ENCODE data around the gene FOXO3.

FOXO3 gene

DNA sequence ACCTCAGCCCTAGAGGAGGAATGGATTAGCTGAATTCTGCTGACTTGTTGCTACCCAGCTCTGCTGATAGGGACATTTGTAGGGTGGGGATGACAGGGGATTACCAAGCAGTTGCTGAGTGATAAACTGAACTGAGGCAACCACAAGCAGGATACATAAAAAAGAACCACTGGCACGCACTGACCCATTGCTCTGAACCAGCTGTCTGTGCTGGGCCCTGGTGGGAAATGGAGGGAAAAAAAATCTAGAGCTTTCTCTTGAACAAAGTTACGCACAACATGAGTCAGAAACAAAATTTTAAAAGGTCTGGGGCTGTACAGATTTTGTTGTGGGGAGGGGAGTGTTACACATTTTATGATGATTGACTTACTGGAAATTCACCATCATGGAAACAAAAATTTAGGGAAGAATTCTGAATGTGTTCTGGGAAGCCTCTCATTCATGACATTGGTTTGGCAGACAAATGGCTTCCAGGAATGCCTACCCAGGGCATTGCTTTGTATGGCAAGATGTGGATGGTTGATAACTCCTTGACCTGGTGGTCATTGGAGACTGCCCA lies 37.7 kb downstream of the FOXO3 start:
- peak; percentile 32 for DNase-seq

DNA sequence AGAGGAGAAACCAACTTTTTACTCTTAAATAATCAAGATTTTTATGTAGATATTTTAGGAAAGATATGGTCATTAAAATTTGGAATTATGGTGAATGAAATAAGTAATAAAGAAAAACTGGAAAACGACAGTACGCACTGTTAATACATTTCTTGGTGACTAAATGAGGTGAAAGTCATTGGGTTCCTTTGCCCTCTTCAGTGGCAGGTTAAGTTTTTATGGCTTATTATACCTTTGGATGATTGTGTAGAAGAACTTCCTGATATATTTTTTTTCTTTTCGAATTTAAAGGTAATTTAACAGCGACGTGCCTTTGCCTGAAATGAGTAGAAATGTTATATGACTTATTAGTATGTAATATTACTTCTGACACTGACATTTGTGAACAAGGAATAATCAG lies 43.4 kb downstream of the FOXO3 start:
- DNase-seq: no peak

DNA sequence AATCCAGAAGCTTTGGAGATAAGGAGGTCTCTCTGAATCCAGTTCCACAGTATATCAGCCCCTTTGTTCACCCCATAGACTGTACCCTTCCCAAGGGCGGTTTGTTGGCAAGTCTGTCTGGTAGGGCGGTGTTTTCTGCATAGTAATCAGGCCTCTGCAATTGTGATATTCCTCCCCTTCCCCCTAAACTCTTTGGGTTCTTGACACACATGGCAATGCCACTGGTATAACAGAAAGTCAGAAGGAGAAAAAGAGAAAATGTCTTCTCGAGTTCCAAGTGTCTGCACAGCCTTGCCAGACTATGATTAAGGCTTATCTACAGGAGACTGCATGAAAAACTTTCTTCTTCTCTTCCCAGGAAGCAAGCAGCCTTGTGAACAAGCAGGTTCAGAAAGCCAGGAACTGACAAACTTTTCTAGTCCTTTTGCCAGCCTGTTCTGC lies 45.6 kb downstream of the FOXO3 start:
- no peak for DNase-seq

DNA sequence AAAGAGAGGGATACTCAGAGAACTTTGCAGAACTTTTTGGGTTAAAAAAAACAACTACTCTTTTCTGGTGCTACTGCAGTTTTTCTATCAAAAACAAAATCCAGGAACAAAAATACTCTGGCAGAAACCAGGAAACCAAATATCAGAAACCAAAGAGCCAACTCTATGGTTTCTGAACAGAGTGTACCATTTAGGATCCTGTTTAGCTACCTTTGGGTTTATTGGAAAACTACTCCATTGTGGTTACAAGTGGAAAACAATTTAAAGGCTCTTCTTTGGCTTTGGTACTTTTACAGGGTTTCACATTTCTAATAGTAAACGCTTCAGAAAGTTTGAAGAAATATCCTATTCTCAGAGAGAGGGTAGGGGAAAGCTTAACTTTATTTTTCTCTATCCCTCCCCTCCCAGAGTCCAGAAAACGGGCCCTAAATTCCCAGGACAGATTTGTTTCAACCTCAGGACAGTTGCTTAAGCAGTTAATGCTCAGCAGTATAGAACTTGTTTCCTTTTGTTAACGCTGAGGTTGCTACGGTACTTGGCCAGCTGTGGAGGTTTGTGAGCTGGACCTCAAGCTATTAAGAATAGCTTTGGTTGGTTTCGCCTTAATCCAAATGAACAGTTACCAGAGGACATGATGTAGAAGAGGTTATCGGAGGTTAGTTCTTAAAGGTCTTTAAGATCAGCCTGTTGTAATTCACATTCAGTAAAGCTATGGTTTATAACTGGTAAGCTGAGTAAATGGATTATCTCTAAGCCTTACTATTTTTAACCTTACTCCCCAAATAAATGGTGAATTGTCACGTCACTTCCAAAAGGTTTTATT lies 47.9 kb downstream of the FOXO3 start:
- no peak for DNase-seq

DNA sequence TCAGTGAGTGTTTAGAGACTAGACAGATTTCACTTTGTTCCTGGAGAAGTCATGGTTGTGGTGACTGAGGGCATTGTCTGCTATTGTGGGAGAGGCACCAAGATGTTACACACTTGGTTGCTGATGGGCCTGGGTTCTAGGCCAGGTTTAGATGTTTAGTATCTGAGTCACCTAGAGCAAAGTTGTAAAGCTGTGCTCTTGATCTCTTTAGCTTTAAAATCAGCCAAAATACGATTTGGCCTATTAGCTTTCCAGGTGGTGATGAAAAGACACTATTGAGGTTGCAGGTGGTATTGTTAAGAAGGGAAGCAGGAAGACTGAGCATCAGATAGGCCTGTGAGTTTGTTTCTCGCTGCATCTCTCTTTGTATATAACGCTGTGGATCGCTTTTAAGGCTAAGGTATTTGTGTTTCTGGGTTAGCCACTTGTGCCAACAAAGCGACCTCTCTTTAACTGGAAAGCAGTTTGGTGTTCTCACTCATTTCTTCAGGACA lies 48.6 kb downstream of the FOXO3 start:
- DNase-seq: no peak

DNA sequence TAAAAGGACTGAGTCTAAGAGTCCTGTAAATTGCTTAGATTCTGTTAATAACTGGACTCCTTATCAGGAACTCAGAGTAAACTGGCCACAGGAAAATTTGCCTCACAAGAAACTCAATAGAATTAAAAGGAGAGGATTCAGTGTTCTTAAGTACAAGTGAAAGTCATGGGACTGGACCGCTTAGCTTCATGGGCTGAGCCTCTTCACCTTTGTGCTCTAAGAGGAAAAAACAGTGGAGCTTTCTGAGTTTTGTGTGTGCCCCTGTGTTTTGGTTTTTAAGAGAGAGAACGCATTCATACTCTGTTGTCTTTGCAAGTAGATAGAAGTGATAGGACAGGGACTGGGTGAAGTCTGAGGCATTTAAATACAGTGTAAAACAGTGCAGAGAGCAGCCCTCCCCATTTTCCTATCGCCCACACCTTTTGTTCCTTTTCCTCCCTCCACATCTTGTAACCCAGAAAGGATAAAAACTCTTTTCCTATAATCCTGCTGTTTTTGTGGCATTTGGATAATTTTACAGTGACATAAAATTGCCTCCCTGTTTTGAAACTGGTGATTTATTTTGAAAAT lies 49.6 kb downstream of the FOXO3 start:
- no peak for DNase-seq

DNA sequence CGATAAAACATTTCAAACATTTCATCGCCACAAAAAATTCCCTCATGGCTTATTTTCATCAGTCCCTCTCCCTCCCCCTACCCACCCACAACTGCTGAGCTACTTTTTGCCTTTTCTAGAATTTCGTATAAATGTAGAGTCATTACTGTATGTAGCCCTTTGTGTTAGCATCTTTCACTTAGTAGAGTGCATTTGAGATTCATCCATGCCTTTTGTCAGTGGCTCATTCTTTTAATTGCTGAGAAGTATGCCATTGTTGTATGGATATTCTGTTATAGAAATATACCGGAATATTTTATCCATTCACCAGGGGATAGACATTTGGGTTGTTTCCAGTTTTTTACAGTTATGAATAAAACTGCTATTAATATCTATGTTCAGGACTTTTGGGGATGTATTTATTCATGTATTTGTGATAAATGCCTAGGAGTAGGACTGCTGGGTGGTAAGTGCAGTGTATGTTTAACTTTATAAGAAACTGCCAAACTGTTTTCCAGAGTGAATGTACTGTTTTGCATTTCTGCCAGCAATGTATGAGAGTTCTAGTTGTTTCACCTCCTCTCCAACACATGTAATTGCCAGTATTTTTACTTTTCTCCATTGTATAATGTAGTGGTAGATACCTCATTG lies 50.4 kb downstream of the FOXO3 start:
- DNase-seq: no peak

DNA sequence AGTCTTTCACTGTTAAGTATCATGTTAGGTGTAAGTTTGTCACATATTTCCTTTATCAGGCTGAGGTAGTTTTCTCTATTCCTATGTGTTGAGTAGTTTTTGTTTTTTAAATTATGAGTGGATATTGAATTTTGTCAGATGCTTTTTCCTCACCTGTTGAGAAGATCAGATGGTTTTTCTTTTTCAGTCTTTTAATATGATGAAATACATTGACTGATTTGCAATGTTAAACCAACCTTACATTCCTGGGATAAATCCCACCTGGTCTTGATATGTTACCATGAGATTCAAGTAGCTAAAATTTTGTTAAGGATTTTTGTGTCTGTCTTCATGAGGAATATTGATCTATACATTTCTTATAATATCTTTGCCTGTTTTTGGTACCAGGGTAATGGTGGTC lies 52.1 kb downstream of the FOXO3 start:
- no peak for DNase-seq

DNA sequence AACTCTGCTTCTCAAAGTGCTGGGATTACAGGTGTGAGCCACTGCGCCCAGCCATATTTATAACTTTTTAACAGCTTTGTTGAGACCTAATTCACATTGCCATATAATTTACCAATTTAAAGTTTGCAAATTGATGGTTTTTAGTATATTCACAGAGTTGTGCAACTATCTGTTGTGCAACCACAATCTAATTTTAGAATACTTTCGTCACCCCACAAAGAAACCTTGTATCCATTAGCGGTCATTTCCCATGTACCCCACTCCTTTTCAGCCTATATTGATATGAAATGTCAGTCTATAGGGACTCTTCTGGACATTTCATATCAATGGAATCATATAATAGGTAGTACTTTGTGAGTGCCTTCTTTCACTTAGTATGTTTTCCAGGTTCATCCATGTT lies 55.8 kb downstream of the FOXO3 start:
- DNase-seq: no peak

DNA sequence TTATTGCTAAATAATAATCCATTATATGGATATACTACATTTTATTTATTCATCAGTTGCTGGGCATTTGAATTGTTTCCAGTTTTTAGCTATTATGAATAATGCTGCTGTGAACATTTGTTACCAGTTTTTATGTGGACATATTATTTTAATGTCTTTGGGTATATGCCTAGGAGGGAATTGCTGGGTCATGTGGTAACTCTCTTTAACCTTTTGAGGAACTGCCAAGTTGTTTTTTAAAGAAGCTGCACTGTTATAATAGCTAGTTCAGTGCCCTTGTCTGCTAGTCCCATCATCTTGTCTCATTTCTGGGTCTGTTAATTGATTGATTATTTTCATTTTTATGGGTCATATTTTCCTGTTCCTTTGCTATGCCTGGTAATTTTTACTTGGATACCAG lies 56.3 kb downstream of the FOXO3 start:
- DNase-seq: no peak

DNA sequence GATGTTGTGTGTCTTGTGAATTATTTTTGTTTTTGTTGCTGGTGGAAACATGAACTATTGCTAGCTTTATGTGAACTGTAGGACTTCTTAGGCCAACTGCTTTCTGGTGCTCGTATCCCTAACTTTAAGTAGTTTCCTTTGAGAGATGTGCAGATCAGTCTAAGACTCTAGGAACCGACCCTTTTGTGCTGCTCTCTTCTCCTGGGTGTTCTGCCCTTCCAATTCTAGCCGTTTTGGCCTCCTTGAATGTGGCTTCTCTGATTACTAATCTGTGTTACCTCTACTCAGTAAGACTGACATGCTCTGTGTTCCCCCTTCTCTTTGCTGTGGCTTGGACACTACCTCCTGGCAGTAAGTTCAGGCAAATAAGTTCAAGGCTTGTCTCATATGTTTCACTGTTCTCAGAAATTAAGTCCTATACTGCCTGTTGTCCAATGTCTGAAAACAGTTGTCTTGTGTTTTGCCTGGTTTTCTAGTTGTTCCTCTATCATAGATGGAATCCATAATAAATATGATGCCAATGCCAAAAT lies 58.0 kb downstream of the FOXO3 start:
- DNase-seq: no peak

DNA sequence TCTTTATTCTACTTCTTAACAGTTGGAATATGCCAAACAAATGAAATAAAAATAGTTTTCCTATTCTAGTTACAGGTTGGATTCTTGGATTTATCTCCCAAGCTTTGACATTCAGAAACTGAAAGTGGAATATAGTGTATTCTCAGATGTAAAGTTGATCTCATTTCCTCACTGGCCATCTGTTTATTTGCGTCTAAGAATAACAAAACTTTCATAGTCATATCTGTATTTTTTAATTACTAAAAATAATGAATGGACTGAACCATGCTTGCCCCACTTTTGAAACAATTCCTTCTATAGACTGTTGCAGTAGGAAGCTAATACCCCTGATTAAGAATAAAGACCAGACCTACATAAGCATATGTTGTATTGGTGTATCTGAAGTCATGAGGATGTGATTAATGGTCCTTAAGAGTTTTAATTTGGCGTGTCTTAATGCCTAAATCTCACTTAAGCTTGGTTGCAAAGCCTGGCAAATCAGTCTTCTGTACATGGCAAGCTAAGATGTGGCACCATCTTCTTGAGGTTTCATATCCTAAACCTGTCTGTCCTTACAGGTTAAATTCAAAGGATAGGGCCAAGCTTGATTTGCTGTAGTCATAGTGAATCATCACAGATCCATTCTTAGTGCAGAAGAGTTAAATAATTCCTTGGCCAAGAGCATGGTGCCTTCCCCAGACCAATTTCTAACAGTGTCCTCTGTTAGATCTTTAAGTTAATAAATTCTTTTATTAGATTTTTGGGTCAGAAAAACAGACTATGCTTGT lies 58.9 kb downstream of the FOXO3 start:
- no peak for DNase-seq

DNA sequence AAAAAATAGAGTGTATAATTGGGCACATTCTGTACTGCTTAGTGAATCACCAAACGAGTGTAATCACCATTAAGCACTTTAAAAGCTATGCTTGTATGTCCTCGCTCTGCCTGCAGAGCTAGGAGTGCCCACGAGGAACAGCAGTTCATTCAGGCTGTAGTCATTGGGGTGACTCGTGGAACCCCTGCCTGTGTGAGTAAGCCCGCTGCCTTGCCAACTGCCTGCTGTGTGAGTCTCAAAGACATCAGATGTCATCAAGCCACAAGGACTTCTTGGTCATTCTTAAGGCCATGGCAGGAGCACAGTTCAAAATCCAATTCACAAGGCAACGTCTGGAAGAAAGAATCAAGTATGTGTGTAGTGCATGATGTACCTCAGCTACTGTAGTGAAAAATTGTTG lies 60.4 kb downstream of the FOXO3 start:
- no peak for DNase-seq

DNA sequence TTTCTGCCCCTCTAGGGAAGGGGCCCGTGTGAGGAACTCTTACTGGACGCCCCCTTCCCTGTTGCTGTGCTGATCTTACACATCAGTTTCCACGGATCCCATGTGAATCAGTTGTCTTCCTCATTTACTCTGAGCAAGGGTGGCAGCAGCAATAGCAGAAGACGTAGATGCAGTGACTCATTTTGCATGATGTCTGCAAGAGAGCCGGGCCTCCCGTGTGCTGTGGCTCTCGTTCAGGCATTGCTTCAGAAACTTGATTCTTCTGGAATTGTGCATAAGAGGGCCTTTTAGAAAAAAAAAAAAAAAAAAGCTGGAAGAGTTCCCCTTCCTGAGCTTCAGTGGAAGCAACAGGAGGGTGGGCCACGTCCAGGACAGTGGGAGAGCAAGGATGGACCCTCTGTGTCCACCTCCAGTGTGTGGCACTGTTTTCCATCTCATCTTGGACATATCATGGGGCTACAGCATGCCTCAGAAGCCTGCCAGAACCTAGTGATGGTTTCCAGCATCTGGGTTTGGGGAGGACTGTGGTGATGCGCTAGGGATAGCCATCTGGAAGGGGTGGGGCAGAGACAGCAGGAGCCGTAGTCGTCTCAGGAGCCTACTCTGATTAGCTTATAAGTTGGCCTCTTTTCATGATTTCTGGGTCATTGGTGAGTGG lies 62.1 kb downstream of the FOXO3 start:
- no peak for DNase-seq

DNA sequence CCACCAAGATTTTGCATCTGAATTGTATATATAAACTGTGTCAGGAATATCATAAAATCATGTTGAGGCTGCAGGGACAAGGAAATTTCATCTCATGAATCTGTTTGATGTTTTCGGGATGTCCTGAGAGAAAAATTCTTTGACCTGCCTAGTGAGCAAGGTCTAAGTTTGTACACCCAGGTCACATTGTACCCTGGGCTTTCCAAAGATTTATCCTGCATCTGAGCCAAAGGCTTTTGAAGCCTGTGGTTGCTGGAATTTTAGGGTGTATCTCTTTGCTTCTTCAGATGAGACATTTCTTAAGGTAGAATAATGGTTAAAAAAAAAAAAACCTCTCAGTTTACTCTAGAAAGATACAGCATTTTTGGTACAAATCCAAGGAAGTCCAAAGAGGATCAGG lies 63.3 kb downstream of the FOXO3 start:
- DNase-seq: no peak

DNA sequence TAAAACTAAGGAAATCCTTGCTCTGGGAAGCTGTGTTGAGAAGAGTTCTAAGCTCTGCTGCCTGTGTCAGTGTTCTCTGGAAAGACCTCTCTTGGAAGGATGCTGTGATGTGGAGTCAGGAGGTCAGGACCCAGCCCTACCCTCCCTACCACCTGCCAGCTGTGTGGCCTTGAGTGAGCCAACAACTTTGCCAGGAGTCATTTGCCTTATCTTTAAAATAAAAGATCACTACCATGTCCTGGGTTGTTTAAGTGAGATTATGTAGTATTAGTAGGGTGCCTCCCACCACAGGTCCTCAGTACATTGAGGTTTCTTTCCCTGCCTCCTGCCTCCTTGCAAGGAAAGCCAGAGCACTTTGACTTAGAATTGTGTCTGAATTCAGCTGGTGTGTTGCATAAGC lies 64.9 kb downstream of the FOXO3 start:
- no peak for DNase-seq

DNA sequence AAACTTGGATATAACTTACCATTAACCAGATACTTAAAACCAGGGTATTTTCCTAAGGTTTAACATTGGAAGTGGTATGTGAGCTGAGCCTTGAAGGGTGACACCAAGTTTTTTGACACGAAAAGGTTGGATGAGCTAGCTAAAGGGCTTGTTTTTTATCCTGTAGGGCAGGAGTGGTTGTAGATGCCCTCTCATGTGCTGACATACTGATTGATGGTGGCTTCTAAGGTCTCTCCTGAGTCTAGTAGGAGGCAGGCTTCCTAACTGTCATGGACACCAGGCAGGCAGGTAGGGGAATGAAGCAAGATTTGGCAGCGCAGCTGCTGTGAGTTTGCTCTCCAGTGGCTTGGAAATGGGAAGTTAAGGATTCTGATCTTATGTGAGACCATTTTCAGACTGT lies 66.1 kb downstream of the FOXO3 start:
- no peak for DNase-seq

DNA sequence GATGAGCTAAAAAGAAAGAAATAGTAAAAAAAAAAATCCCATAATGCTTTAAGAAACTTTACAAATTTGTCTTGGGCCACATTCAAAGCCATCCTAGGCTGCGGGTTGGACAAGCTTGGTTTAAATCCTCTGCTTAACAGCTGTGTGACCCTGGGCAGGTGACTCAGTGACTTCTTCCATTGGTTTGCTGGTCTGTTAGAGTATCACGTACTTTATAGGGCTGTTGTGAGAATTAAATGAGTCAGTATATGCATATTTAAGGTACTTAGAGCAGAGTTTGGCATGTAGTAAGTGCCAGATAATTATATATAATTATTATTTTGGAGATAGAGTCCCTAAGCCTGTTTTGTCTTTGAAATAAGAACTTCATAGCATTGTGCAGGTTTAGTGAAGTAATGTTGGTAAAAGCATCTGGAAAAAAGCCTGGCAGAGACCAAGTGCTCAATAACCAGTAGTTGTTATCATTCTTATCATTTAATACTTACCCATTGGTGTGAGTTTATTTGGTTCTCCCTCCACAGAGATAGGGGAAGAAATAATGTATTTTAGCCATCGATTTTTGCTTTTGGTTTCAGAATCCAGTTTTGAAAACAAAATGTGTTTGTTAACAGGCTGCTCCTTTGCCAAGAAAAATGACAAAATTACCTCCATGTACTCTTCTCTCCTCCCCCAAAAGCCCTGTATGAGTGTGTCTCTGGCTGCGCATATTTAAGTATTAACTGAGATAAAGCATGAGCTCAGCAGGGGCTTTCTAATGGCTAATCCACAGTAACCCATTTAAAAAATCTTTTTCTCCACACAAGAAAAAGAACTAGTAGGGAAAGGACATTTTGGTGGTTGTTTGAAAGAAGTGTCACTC lies 67.2 kb downstream of the FOXO3 start:
- no peak for DNase-seq

DNA sequence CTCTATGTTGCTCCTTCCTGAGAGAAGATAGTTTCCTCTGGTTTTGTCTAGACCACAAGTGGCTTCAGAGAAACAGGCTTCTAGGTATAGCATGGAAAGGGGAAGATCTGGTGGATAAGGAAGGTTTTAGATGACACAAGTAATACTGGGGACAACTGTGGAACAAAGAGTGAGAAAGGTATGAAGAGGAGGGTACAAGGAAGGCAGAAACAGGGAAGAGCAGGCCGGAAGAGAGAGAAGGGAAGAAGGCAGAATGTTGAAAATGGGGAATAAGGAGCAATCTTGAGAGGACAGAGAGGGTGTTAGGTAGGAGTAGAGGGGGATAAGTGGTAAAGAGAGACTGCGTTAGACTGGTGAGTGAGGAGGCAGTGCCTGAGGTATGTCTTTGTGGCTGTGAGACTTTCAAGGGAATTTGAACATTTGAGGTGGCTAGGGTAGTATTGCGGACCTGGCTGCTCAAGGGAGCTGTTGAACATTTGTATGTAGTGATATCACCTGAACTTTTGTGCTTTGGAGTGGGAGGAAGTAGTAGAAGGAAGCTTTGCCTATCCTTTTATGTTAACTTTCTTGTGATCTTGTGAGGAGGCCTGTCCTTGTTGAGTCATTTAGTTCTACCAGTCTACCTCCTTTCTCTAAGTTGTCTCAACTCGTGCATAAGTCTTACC lies 69.5 kb downstream of the FOXO3 start:
- DNase-seq: peak; percentile 76

DNA sequence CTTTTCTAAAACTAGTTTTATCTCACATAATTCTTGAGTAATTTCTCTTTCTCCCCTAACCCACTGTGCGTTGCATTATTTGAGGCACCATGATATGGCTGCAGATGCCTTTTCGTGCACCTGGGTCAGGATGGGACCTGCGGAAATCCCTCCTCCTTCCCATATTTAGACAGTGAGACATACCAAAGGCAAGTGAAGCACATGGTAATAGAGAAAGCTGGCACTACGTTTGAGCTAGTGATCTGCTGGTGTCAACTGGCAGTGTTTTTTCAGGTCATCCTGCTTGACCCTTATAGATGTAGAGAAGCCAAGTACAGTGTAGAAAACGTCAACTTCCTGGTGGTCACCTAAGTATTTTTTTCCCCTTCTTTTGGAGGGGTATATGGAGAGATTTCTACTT lies 71.7 kb downstream of the FOXO3 start:
- no peak for DNase-seq

DNA sequence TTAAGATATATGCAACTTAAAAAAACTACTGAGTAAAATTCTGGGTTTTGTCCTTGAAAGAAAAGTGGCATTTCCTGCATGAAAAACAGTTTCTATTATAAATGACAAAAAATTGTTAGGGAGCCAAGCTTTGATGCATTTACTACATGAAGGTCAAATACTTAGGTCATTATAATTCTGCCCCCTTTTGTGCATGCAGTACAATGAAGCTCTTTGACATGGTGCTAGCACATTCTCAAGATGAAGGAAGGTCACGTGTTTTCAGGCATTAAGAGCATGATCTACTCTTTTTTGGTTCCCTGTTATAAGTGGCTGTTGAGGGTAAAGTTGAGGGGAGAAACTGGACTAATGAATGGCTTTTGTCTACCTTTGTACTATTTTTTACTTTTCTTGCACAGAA lies 72.7 kb downstream of the FOXO3 start:
- DNase-seq: no peak
